ENCODE results near the gene PRDM16.
A peak's percentile ranks its signal among the peaks of the same experiment; 100 is the strongest.

The PRDM16 gene

DNA sequence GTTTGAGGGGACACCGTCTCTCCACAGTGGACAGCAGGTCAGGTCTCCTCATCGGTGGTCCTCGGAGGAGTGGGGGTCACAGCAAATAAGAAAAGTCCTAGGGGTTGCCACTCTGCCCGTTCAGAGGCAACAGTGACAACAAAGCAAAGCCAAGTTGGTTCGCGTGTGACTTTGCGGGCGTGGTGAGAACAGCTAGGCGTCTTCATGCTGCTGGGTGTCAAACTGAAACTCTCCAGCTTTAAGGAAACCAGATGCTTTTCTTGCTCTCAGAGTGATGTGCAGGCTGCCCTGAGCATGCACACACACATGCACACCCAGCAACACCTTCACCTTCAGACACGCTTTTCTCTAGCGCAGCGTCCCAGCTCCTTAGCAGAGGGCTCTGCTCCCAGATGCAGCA is 315.4 kb downstream of the PRDM16 start:
- Histone ChIP-seq H3K27me3 (ENCODE audit: control insufficient read depth in 1 of 2, insufficient read depth in 2 of 2, low read length in 2 of 2) (peaks cover 7 to 27% of the 10 kb centered on the region in 2 donors), H3K9ac (ENCODE audit: low read length in 2 of 2) (no peak overlapping the region), H3K36me3 (ENCODE audit: control insufficient read depth in 2 of 2, insufficient read depth in 2 of 2, low read length in 2 of 2) (no peaks in the 10 kb centered on the region), H3K4me1 (ENCODE audit: control insufficient read depth, insufficient read depth, low read length) (no peaks in the 10 kb centered on the region), H3K27ac (ENCODE audit: low read length) (no peak overlapping the region), H3K9me3 (ENCODE audit: control insufficient read depth in 2 of 2, low read length in 2 of 2) (no peaks in the 10 kb centered on the region), H3K4me3 (ENCODE audit: low read length in 2 of 2) (no peak overlapping the region)

DNA sequence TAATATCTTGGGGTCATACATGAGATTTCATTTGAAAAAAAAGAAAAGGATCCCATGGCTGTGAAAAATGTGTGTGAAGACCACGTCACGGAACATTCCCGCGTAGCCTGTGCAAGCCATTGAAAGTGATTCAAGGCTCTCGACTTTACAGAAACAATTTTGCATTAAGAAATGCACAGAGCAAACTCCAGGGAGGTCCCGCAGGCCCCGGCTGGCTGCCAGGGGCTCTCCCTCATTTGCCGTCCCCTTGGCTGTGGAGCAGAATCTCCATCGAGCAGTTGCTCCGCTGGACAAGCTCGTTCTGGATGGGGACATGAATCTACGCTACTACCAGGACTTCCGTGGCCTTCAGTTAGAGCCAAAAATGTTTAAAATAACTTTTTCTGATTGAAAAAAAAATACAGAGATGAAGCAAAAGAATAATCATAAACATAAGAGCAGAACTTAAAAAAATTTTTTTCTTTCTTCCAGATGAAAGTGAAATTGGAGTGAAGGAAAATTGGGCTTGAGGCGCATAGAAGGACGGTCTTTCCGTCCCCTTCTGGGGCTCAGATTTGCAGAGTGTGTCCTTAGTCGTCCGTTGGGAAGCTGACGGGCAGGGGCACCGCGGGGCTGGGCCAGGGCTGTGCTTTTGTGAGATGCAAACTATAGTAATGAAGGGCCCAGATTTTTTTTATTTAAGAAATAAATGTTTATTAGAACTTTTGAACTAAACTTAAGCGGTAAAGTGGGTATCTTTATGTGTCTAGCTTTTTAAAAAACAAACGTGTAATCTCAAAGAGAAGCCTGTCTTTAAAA is 317.4 kb downstream of the PRDM16 start:
- peaks cover 14 to 34% of the 10 kb centered on the region in 2 donors for H3K27me3 ChIP-seq (ENCODE audit: control insufficient read depth in 1 of 2, insufficient read depth in 2 of 2, low read length in 2 of 2)
- H3K4me1 ChIP-seq (ENCODE audit: control insufficient read depth, insufficient read depth, low read length), result no peaks in the 10 kb centered on the region
- H3K4me3 ChIP-seq (ENCODE audit: low read length in 2 of 2), result no peak overlapping the region
- no peak overlapping the region for H3K9ac ChIP-seq (ENCODE audit: low read length in 2 of 2)
- no peak overlapping the region for H3K27ac ChIP-seq (ENCODE audit: low read length)
- no peaks in the 10 kb centered on the region for H3K9me3 ChIP-seq (ENCODE audit: control insufficient read depth in 2 of 2, low read length in 2 of 2)
- H3K36me3 ChIP-seq (ENCODE audit: control insufficient read depth in 2 of 2, insufficient read depth in 2 of 2, low read length in 2 of 2), result no peaks in the 10 kb centered on the region

DNA sequence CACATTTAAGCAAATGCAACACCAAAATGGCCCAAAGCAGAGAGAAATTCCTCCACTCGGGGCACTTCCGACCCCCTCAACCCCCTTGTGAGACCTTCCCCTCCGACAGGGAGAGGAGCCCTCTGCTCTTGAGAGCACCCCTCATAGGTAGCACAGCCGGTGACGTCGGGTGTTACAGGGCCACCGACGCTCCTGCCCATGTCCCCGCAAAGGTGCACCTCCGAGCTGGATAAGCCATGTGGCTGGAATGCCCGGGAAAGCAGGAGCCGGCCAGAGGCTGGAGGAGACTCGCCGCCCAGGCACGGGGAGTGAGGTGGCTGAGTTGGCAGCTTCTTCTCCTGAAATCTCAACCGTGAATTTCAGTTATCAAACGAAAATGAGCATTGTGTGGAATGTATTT is 318.4 kb downstream of the PRDM16 start:
- Histone ChIP-seq H3K9me3 (ENCODE audit: control insufficient read depth in 2 of 2, low read length in 2 of 2) (no peaks in the 10 kb centered on the region), H3K27me3 (ENCODE audit: control insufficient read depth in 1 of 2, insufficient read depth in 2 of 2, low read length in 2 of 2) (peaks cover 21 to 43% of the 10 kb centered on the region in 2 donors), H3K4me3 (ENCODE audit: low read length in 2 of 2) (no peak overlapping the region), H3K27ac (ENCODE audit: low read length) (no peak overlapping the region), H3K36me3 (ENCODE audit: control insufficient read depth in 2 of 2, insufficient read depth in 2 of 2, low read length in 2 of 2) (no peaks in the 10 kb centered on the region), H3K9ac (ENCODE audit: low read length in 2 of 2) (no peak overlapping the region), H3K4me1 (ENCODE audit: control insufficient read depth, insufficient read depth, low read length) (no peaks in the 10 kb centered on the region)

DNA sequence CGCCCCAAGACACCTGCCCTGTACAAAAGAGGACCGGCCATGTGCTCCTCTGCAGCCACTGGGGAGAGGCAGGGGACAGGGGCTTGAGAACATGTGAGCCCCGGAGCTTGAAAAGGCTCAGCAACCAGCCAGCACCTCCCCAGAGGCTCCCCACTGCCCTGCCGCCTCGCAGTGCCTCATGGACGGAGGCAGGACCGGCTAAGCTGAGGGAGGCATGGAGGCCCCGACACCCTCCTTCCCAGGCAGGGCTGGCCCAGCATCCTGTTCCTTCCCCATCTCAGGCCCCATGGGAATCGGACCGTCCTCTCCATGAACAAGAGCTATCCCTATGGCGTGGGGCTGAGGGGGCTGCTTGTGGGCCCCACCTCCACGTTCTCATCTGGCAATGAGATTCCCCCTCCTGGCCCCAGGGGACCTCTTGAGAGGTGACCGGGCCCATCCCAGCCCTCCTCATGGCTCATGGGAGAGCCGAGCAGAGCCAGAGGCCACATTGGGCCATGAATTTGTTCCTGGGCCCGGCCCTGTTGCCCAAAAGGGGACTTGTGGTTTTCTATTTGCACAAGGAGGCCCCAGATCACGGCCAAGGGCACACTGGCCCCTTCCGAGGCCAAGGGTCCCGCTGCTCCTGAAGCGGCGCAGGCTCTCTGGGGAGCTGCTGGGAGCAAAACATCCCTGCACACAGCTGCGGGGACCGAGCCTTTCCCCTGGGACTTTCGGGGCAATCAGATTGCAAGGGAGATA is 320.3 kb downstream of the PRDM16 start:
- H3K27ac ChIP-seq (ENCODE audit: low read length), result no peak overlapping the region
- no peaks in the 10 kb centered on the region for H3K36me3 ChIP-seq (ENCODE audit: control insufficient read depth in 2 of 2, insufficient read depth in 2 of 2, low read length in 2 of 2)
- no peak overlapping the region for H3K4me3 ChIP-seq (ENCODE audit: low read length in 2 of 2)
- no peaks in the 10 kb centered on the region for H3K9me3 ChIP-seq (ENCODE audit: control insufficient read depth in 2 of 2, low read length in 2 of 2)
- no peak overlapping the region for H3K9ac ChIP-seq (ENCODE audit: low read length in 2 of 2)
- H3K4me1 ChIP-seq (ENCODE audit: control insufficient read depth, insufficient read depth, low read length), result peaks cover 14% of the 10 kb centered on the region
- peaks cover 39 to 48% of the 10 kb centered on the region in 2 donors for H3K27me3 ChIP-seq (ENCODE audit: control insufficient read depth in 1 of 2, insufficient read depth in 2 of 2, low read length in 2 of 2)

DNA sequence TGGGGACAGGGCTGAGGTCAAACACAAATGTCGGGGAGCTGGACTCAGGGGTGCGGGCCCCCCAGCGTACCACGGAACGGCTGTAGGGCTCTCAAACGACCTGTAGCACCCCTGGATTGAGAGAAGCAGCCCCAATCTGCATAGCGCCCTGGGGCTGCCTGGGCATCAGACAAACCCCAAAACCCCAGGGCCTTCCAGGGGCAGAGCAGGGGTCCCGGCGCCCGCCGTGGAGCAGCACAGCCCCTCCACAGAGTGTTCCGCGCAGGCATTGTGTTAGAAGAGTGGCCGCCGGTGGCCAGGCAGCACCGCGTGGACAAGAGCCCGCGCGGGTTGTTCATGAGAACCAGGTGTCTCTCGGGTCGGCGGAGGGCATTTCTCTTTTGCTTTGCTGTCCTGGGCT is 321.3 kb downstream of the PRDM16 start:
- peaks cover 49 to 52% of the 10 kb centered on the region in 2 donors for H3K27me3 ChIP-seq (ENCODE audit: control insufficient read depth in 1 of 2, insufficient read depth in 2 of 2, low read length in 2 of 2)
- H3K4me1 ChIP-seq (ENCODE audit: control insufficient read depth, insufficient read depth, low read length), result peaks cover 14% of the 10 kb centered on the region
- no peaks in the 10 kb centered on the region for H3K9me3 ChIP-seq (ENCODE audit: control insufficient read depth in 2 of 2, low read length in 2 of 2)
- no peak overlapping the region for H3K4me3 ChIP-seq (ENCODE audit: low read length in 2 of 2)
- H3K9ac ChIP-seq (ENCODE audit: low read length in 2 of 2), result no peak overlapping the region
- H3K27ac ChIP-seq (ENCODE audit: low read length), result no peak overlapping the region
- no peaks in the 10 kb centered on the region for H3K36me3 ChIP-seq (ENCODE audit: control insufficient read depth in 2 of 2, insufficient read depth in 2 of 2, low read length in 2 of 2)

DNA sequence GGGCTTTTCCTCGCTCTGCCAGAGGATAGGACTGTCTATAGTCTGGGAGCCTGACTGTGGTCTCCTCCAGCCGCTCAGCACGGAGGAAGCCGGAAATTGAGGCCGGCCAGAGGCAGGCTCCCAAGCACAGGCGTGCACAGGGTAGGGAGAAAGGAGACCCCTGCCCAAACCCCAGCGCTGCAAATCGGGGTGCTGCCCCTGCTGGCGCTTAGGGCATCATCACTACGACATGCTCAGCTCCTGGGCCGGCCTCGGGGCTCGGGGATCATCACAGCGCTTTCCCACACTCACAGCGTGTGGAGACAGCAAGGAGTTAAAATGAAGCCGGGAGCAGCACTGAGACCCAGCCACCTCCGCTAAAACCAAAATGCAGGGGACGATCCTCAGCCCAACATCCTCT is 322.7 kb downstream of the PRDM16 start:
- no peaks in the 10 kb centered on the region for H3K36me3 ChIP-seq (ENCODE audit: control insufficient read depth in 2 of 2, insufficient read depth in 2 of 2, low read length in 2 of 2)
- no peaks in the 10 kb centered on the region for H3K9me3 ChIP-seq (ENCODE audit: control insufficient read depth in 2 of 2, low read length in 2 of 2)
- no peak overlapping the region for H3K4me3 ChIP-seq (ENCODE audit: low read length in 2 of 2)
- peaks cover 57% of the 10 kb centered on the region in 2 donors for H3K27me3 ChIP-seq (ENCODE audit: control insufficient read depth in 1 of 2, insufficient read depth in 2 of 2, low read length in 2 of 2)
- H3K27ac ChIP-seq (ENCODE audit: low read length), result no peak overlapping the region
- peaks cover 14% of the 10 kb centered on the region for H3K4me1 ChIP-seq (ENCODE audit: control insufficient read depth, insufficient read depth, low read length)
- H3K9ac ChIP-seq (ENCODE audit: low read length in 2 of 2), result no peak overlapping the region

DNA sequence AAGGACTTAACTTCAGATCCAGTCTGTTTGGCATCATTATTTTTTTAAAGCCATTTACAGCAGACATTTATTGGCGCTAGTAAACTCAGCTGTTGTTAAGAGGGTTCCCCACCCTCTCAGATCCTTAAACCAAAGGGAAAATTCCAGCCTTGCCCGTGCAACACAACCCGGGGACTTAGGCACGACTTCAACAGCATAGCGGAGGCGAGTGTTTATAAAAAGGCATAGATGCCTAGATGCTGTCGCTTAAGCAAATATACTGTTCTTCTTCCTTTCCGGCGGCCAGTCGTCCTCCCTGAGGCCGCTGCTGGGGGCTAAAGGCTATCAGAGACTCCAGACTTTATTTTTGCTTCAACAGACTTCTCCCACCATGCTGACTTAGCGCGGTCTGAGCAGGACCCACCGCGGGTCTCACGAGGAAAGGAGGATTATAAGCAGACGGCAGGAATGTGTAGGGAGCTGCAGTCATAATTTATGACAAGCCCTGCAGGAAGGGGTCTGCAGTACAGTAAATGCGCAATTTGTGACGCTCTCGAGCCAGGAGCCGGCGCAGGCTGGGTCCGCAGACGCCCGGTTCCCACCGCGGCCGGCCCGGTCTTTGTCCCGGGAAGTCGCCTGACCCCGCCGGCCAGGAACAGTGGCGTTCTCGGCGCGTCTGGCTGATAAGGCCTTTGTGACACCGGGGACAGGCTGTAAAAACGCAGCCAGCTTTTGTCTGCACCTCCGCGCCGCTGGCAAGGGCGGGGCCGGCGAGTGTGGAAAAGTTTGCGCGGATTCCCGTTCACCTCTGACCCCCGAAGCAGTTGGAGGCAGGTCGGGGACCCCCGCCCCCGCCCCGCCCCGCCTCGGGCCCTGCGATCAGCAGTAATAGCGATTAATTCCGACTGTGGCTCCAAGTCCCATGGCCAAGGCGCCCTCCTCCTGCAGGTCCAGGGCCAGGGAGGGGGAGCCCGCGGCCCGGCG is 324.3 kb downstream of the PRDM16 start:
- H3K4me1 ChIP-seq (ENCODE audit: control insufficient read depth, insufficient read depth, low read length), result peaks cover 14% of the 10 kb centered on the region
- H3K9me3 ChIP-seq (ENCODE audit: control insufficient read depth in 2 of 2, low read length in 2 of 2), result no peaks in the 10 kb centered on the region
- H3K27ac ChIP-seq (ENCODE audit: low read length), result no peak overlapping the region
- H3K9ac ChIP-seq (ENCODE audit: low read length in 2 of 2), result peak overlapping the region in 1 of 2 donors; percentile 42
- H3K36me3 ChIP-seq (ENCODE audit: control insufficient read depth in 2 of 2, insufficient read depth in 2 of 2, low read length in 2 of 2), result no peaks in the 10 kb centered on the region
- H3K27me3 ChIP-seq (ENCODE audit: control insufficient read depth in 1 of 2, insufficient read depth in 2 of 2, low read length in 2 of 2), result peaks cover 53 to 57% of the 10 kb centered on the region in 2 donors
- H3K4me3 ChIP-seq (ENCODE audit: low read length in 2 of 2), result peak overlapping the region; percentile 55 to 60

DNA sequence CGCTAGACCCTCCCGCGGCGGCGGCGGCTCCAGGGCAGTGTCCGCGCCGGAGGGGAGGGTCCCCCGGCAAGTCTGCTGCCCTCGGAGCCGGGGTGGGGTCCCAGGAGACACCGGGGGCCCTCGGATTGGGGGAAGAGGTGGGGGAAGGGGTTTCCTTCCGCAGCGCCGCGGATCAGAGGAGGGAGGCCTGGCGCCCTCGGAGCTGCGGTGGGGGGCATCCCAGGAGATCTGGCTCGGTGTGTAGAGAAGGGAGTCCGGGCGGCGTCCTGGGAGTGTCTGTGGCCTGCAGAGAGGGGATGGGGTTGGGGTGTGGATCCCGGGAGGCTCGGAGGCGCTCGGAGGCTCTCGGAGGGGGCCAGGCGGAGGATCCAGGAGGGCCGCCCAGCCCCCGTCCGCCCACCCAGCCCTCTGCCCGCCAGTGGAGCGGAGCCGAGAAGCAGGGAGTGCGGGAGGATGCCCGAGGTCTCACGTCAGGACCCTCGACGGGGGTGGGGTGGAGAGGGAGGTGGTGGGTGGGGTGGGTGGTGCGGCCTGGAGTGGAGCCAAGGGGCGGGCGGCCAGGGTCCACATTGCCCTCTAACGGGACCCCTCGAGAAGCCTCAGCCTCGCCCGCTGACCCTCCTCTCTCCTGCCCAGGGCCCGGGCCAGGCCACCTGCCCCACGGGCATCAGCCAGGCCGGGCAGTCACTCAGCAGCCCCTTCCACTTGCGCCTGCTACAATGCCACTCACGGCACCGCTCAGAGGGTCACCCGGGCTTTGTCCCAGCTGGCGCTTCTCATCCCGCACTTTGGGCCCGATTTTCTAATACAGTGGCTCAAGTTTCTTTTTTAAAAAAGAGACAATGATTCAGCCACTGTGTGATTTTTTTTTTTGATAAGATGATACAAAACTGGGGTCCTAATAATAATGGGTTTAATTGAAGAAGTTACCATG is 325.3 kb downstream of the PRDM16 start:
- H3K27ac ChIP-seq (ENCODE audit: low read length), result no peak overlapping the region
- no peaks in the 10 kb centered on the region for H3K36me3 ChIP-seq (ENCODE audit: control insufficient read depth in 2 of 2, insufficient read depth in 2 of 2, low read length in 2 of 2)
- no peaks in the 10 kb centered on the region for H3K9me3 ChIP-seq (ENCODE audit: control insufficient read depth in 2 of 2, low read length in 2 of 2)
- H3K4me1 ChIP-seq (ENCODE audit: control insufficient read depth, insufficient read depth, low read length), result peaks cover 14% of the 10 kb centered on the region
- H3K9ac ChIP-seq (ENCODE audit: low read length in 2 of 2), result no peak overlapping the region
- H3K27me3 ChIP-seq (ENCODE audit: control insufficient read depth in 1 of 2, insufficient read depth in 2 of 2, low read length in 2 of 2), result peaks cover 47 to 52% of the 10 kb centered on the region in 2 donors
- H3K4me3 ChIP-seq (ENCODE audit: low read length in 2 of 2), result peak overlapping the region in 1 of 2 donors; percentile 60

DNA sequence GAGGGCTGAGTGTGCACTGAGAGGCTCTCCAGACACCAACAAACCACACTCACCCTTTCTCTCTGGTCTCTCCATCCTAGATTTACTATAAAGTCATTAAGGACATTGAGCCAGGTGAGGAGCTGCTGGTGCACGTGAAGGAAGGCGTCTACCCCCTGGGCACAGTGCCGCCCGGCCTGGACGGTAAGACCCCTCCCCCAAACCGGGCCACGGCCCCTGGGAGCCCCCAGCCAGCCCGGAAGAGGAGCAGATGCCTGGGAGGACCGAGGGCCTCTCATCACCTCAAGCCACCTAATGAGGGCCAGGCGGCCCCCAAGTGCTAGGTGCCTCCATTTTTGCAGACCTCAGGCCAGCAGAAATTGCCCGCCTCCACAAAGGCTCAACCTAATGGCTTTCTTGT is 327.4 kb downstream of the PRDM16 start:
- Histone ChIP-seq H3K27ac (ENCODE audit: low read length) (no peak overlapping the region), H3K27me3 (ENCODE audit: control insufficient read depth in 1 of 2, insufficient read depth in 2 of 2, low read length in 2 of 2) (peaks cover 37 to 43% of the 10 kb centered on the region in 2 donors), H3K9me3 (ENCODE audit: control insufficient read depth in 2 of 2, low read length in 2 of 2) (no peaks in the 10 kb centered on the region), H3K4me3 (ENCODE audit: low read length in 2 of 2) (no peak overlapping the region), H3K9ac (ENCODE audit: low read length in 2 of 2) (no peak overlapping the region), H3K36me3 (ENCODE audit: control insufficient read depth in 2 of 2, insufficient read depth in 2 of 2, low read length in 2 of 2) (no peaks in the 10 kb centered on the region), H3K4me1 (ENCODE audit: control insufficient read depth, insufficient read depth, low read length) (peaks cover 14% of the 10 kb centered on the region)
